GM18858 (cell line): ENCODE data around the gene CHD3.

Experiments
- ATAC-seq: cut with Tn5 transposase; IDR thresholded peaks from one replicate; pipeline ENCODE4 v1.9.1; 2021; ENCODE audit not compliant: unreplicated experiment

CHD3 gene

GRCh38 chr17:7888184-7888920 is at the start of gene CHD3:
Gene CHD3, plus strand, starts transcription at chr17:7888789. Its CDS starts 212 bp downstream, at chr17:7889001.
- ATAC-seq, result no peak

DNA sequence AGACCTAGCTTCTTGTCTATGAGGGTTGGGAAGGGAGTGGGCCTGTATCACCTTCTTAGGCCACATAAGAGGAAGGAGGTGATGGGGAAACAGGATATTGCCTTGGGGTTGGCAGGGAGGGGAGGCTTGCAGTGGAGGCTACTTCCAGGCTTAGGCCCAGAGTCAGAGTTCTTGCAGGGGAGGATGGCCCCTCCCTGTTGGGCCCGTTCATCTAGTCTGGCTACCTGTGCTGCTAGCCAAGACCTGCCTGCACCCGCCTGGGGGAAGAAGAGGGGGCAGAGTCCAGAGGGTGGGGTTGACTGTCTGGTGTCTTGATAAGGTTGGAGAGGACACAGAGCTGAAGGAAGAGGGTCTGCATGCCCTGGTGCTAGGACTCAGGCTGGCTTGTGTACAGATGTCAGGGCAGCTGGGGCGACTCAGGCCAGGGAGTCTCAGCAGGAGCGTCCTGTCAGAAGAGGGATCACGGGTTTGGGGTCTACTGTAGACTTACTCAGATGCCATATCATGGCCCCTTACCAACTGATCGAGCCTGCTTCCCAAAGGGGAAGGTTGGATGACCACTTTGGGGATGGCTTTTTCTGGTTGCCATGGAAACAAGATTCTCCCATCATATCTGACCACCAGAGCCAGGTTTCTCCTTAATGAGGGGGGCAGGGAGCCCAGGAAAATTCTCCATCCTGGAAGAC is 49.3 kb upstream of the CHD3 start:
- no peak for ATAC-seq

DNA sequence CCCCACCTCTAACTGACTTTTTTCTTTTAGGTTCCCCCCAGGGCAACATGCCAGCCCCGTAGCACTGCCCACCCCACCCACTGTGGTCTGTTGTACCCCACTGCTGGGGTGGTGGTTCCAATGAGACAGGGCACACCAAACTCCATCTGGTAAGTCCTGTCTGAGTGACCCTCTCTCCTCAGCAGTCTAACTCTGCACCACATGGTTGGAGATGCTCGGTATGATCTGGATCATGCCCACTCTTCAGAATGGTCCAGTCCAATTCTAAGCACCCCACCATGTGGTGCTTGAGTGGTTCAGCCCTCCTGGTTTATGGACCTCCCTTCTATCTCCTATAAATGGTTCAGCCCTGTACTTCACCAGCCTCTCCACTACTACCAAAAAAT is 48.7 kb upstream of the CHD3 start:
- no peak for ATAC-seq

- no peak for ATAC-seq
These were observed 48.1 kb upstream of the CHD3 start for GRCh38 chr17:7840441-7840840.

- no peak for ATAC-seq
These were observed 47.7 kb upstream of the CHD3 start for GRCh38 chr17:7840875-7841274.

DNA sequence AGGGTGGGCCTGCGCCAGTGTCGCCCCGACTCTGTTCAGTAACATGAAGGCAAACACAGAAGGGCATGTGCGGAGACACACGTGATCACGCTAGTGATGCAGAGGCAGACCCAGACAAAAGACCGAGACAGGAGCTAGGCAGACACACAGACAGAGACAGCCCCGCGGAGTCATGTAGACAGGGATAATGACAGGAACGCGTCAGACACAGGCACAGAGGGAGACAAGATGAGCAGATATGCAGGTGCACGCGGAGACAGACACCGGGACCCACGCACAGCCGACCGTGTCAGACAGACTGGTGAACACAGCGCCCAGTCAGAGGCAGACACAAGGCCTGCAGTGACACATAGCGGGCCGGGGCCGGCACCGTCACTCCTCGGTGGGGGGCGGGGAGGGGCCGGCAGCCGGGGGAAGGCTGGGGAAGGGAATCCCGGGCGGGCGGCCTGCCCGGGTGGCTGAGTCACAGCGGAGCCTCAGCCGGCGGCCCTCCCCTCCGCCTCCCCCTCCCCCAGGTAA is 47.1 kb upstream of the CHD3 start:
- no peak for ATAC-seq

- ATAC-seq, result no peak
These were observed 46.6 kb upstream of the CHD3 start for GRCh38 chr17:7841915-7842379.

- ATAC-seq, result no peak
These were observed 46.0 kb upstream of the CHD3 start for GRCh38 chr17:7842380-7843256.

DNA sequence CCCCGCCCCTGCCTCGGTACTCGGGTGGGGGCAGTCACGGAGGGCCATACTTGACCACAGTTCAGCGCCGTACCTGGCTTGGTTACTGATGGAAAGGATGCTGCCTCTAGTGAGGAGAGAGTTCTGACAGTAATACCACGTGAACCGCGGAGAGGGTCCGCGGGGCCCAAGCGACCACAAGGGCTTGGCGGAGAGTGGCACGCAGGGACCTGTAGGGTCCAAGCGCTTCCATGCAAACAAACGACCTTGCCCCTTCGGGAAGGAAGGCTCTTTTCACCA is 45.4 kb upstream of the CHD3 start:
- no peak for ATAC-seq

- no peak for ATAC-seq
These were observed 44.9 kb upstream of the CHD3 start for GRCh38 chr17:7843536-7844291.

- ATAC-seq, result peak; percentile 58
These were observed 44.1 kb upstream of the CHD3 start for GRCh38 chr17:7844292-7845154.

DNA sequence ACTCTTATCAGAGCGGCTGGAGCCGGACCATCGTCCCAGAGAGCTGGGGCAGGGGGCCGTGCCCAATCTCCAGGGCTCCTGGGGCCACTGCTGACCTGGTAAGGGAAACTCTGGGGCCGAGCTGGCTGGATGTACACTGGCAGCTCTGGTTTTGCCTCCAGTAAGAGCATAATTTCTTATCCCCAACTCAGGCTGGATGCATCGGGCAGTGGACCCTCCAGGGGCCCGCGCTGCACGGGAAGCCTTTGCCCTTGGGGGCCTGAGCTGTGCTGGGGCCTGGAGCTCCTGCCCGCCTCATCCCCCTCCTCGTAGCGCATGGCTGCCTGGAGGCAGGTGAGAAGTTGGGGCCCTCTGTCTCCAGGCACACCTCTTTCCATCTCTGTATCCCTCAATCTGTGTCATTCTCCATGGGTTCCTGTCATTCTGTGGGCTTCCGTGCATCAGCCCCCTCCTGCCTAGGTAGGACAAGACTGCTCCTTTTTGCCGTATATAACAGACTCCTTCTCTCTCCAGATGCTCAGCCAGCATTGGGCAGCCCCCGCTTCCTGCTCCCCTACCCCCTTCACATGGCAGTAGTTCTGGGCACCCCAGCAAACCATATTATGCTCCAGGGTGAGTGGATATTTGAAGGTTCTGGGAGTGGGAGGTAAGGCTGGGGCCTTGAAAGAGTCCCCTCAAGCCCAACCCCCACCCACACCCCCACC is 43.1 kb upstream of the CHD3 start:
- no peak for ATAC-seq

GRCh38 chr17:7846063-7846735 is 42.4 kb upstream of the CHD3 start:
- ATAC-seq, result no peak

- ATAC-seq, result no peak
These were observed 41.6 kb upstream of the CHD3 start for GRCh38 chr17:7846765-7847661.

GRCh38 chr17:7848131-7848579 is 40.4 kb upstream of the CHD3 start:
- ATAC-seq, result no peak

- no peak for ATAC-seq
These were observed 39.9 kb upstream of the CHD3 start for GRCh38 chr17:7848739-7849129.

- ATAC-seq, result no peak
These were observed 39.3 kb upstream of the CHD3 start for GRCh38 chr17:7849130-7849750.
